ENCODE results near the gene CD81. TPM values are rescaled to one million over a fixed set of nuclear protein-coding genes. Genes with fewer than 3 reads are reported as not detected.
A peak's percentile ranks its signal among the peaks of the same experiment; 100 is the strongest.

CD81 gene
- total RNA-seq, 2 experiments from 2014 or later: 118 to 145 TPM

GRCh38 chr11:2393941-2394817 lies 17.1 kb downstream of the CD81 start:
- H3K4me3 Mint-ChIP-seq: no peak overlapping the region
- ATAC-seq (no peak), DNase-seq (no peak)
- no peaks in the 10 kb centered on the region for H3K9me3 Mint-ChIP-seq (ENCODE audit: low read depth)
- H3K36me3 Mint-ChIP-seq (ENCODE audit: low read depth): peaks cover 3% of the 10 kb centered on the region
- H3K27me3 Mint-ChIP-seq: no peaks in the 10 kb centered on the region
- peaks cover 9% of the 10 kb centered on the region for H3K4me1 Mint-ChIP-seq
- CTCF ChIA-PET: no interaction called here
- intact Hi-C loops (cut with DNase I, micrococcal nuclease): no loop called here
- POLR2A ChIA-PET: no interaction called here
- no peak overlapping the region for H3K27ac Mint-ChIP-seq

- POLR2A ChIA-PET: no interaction called here
- no peak for ATAC-seq
- no peaks in the 10 kb centered on the region for H3K27me3 Mint-ChIP-seq
- no peak overlapping the region for H3K27ac Mint-ChIP-seq
- intact Hi-C loops (cut with DNase I, micrococcal nuclease): loop anchor here in 1 of 2 experiments (5.0 kb wide), 1 partner anchor 1007 kb away; the partner anchor contains the start of gene BRSK2
- H3K4me3 Mint-ChIP-seq: no peak overlapping the region
- peaks cover 3% of the 10 kb centered on the region for H3K36me3 Mint-ChIP-seq (ENCODE audit: low read depth)
- DNase-seq: no peak
- CTCF ChIA-PET: no interaction called here
- H3K4me1 Mint-ChIP-seq: peaks cover 5% of the 10 kb centered on the region
- no peaks in the 10 kb centered on the region for H3K9me3 Mint-ChIP-seq (ENCODE audit: low read depth)
Observed at GRCh38 chr11:2394818-2395105, 17.7 kb downstream of the CD81 start.

GRCh38 chr11:2395211-2395730 lies 18.2 kb downstream of the CD81 start:
- ATAC-seq (no peak), DNase-seq (no peak)
- ChIA-PET POLR2A (no interaction called here), CTCF (no interaction called here)
- no peaks in the 10 kb centered on the region for H3K9me3 Mint-ChIP-seq (ENCODE audit: low read depth)
- no peak overlapping the region for H3K27ac Mint-ChIP-seq
- no peaks in the 10 kb centered on the region for H3K27me3 Mint-ChIP-seq
- H3K4me1 Mint-ChIP-seq: peaks cover 3% of the 10 kb centered on the region
- no peak overlapping the region for H3K4me3 Mint-ChIP-seq
- intact Hi-C loops (cut with DNase I, micrococcal nuclease): loop anchor here in 1 of 2 experiments (5.0 kb wide), 1 partner anchor 1008 kb away; the partner anchor contains the start of gene BRSK2
- no peaks in the 10 kb centered on the region for H3K36me3 Mint-ChIP-seq (ENCODE audit: low read depth)

- POLR2A ChIA-PET: no interaction called here
Observed at GRCh38 chr11:2395856-2396255, 18.7 kb downstream of the CD81 start.

GRCh38 chr11:2396471-2396870 lies 19.4 kb downstream of the CD81 start:
- Mint-ChIP-seq H3K27ac (no peak overlapping the region), H3K4me3 (no peak overlapping the region), H3K27me3 (no peaks in the 10 kb centered on the region), H3K9me3 (ENCODE audit: low read depth) (no peaks in the 10 kb centered on the region), H3K36me3 (ENCODE audit: low read depth) (peaks cover 2% of the 10 kb centered on the region), H3K4me1 (peaks cover 5% of the 10 kb centered on the region)
- ATAC-seq (no peak), DNase-seq (no peak)
- intact Hi-C loops (cut with DNase I, micrococcal nuclease): loop anchor here in 1 of 2 experiments (5.0 kb wide), 1 partner anchor 1009 kb away; the partner anchor contains the start of gene BRSK2
- CTCF ChIA-PET: no interaction called here
- POLR2A ChIA-PET: no interaction called here

More at GRCh38 chr11:2395856-2396255, 18.7 kb downstream of the CD81 start:
- CTCF ChIA-PET: no interaction called here
- Mint-ChIP-seq H3K4me1 (peaks cover 3% of the 10 kb centered on the region), H3K27ac (no peak overlapping the region), H3K36me3 (ENCODE audit: low read depth) (no peaks in the 10 kb centered on the region), H3K9me3 (ENCODE audit: low read depth) (no peaks in the 10 kb centered on the region), H3K27me3 (no peaks in the 10 kb centered on the region), H3K4me3 (no peak overlapping the region)
- intact Hi-C loops (cut with DNase I, micrococcal nuclease): loop anchor here in 1 of 2 experiments (5.0 kb wide), 1 partner anchor 1009 kb away; the partner anchor contains the start of gene BRSK2
- no peak for DNase-seq
- no peak for ATAC-seq

- POLR2A ChIA-PET: no interaction called here
- no peak overlapping the region for H3K4me3 Mint-ChIP-seq
- CTCF ChIA-PET: no interaction called here
- intact Hi-C loops (cut with DNase I, micrococcal nuclease): loop anchor here in 1 of 2 experiments (5.0 kb wide), 1 partner anchor 1010 kb away; the partner anchor contains the start of gene BRSK2
- peaks cover 10% of the 10 kb centered on the region for H3K4me1 Mint-ChIP-seq
- ATAC-seq (no peak), DNase-seq (no peak)
- no peaks in the 10 kb centered on the region for H3K9me3 Mint-ChIP-seq (ENCODE audit: low read depth)
- peaks cover 3% of the 10 kb centered on the region for H3K36me3 Mint-ChIP-seq (ENCODE audit: low read depth)
- H3K27me3 Mint-ChIP-seq: no peaks in the 10 kb centered on the region
- H3K27ac Mint-ChIP-seq: no peak overlapping the region
Observed at GRCh38 chr11:2397005-2397404, 19.9 kb downstream of the CD81 start.

- no peak for ATAC-seq
- CTCF ChIA-PET: interaction anchor here (1.0 kb wide), 1 partner anchor 21 kb away, joined by 3 read pairs; no protein-coding TSS in a partner anchor
- H3K27me3 Mint-ChIP-seq: no peaks in the 10 kb centered on the region
Observed at GRCh38 chr11:2398664-2399355, 21.7 kb downstream of the CD81 start.

GRCh38 chr11:2399488-2400068 lies 22.5 kb downstream of the CD81 start:
- POLR2A ChIA-PET: interaction anchor here (1.3 kb wide), 1 partner anchor 13 kb away, joined by 3 read pairs; no protein-coding TSS in a partner anchor
- ATAC-seq (peak; percentile 0), DNase-seq (peak; percentile 48)
- peak overlapping the region; percentile 84 for H3K27ac Mint-ChIP-seq
- CTCF ChIA-PET: interaction anchor here (1.2 to 3.1 kb wide), 5 partner anchors 12 to 132 kb away, joined by 3 to 14 read pairs (median 4); no protein-coding TSS in a partner anchor
- peaks cover 9% of the 10 kb centered on the region for H3K36me3 Mint-ChIP-seq (ENCODE audit: low read depth)
- no peaks in the 10 kb centered on the region for H3K9me3 Mint-ChIP-seq (ENCODE audit: low read depth)
- H3K4me1 Mint-ChIP-seq: peaks cover 16% of the 10 kb centered on the region
- peak overlapping the region; percentile 87 for H3K4me3 Mint-ChIP-seq
- intact Hi-C loops (cut with DNase I, micrococcal nuclease): loop anchor here (1.0 to 5.0 kb wide), 18 partner anchors 20 to 1023 kb away; partner anchors contain the start of genes BRSK2 (in 1 of the 2), C11orf21 (in 1 of the 2), CARS1 (in 1 of the 2) and CD81 (in 1 of the 2)
- no peaks in the 10 kb centered on the region for H3K27me3 Mint-ChIP-seq

More at GRCh38 chr11:2398664-2399355, 21.7 kb downstream of the CD81 start:
- intact Hi-C loops (cut with DNase I, micrococcal nuclease): loop anchor here in 1 of 2 experiments (5.0 kb wide), 1 partner anchor 1012 kb away; the partner anchor contains the start of gene BRSK2
- Mint-ChIP-seq H3K4me3 (peak overlapping the region; percentile 87), H3K9me3 (ENCODE audit: low read depth) (no peaks in the 10 kb centered on the region), H3K27ac (peak overlapping the region; percentile 84), H3K36me3 (ENCODE audit: low read depth) (peaks cover 9% of the 10 kb centered on the region), H3K4me1 (peaks cover 16% of the 10 kb centered on the region)
- no peak for DNase-seq
- POLR2A ChIA-PET: no interaction called here

GRCh38 chr11:2400069-2400761 lies 23.1 kb downstream of the CD81 start, which contains the start of gene TSSC4:
TSS of gene TSSC4 (plus strand) at chr11:2400750. CDS start at chr11:2402634, 1,884 bp downstream.
- ChIA-PET CTCF (interaction anchor here (0.6 to 3.1 kb wide), 11 partner anchors 9 to 590 kb away, joined by 3 to 14 read pairs (median 3); partner anchors contain the start of gene INS), POLR2A (interaction anchor here (0.7 to 1.3 kb wide), 4 partner anchors 13 to 589 kb away, joined by 3 to 6 read pairs (median 4); partner anchors contain the start of gene CD81)
- no peaks in the 10 kb centered on the region for H3K9me3 Mint-ChIP-seq (ENCODE audit: low read depth)
- intact Hi-C loops (cut with DNase I, micrococcal nuclease): loop anchor here (1.0 to 5.0 kb wide), 17 partner anchors 19 to 1022 kb away; partner anchors contain the start of genes C11orf21 (in 1 of the 2), CARS1 (in 1 of the 2), CD81 (in 1 of the 2) and CDKN1C (in 1 of the 2)
- H3K27ac Mint-ChIP-seq: peak within 1 kb of the TSS; percentile 84
- ATAC-seq: peak; percentile 91
- peaks cover 9% of the 10 kb centered on the region for H3K36me3 Mint-ChIP-seq (ENCODE audit: low read depth)
- DNase-seq: peak; percentile 100
- peaks cover 16% of the 10 kb centered on the region for H3K4me1 Mint-ChIP-seq
- H3K27me3 Mint-ChIP-seq: no peaks in the 10 kb centered on the region
- peak within 1 kb of the TSS; percentile 87 for H3K4me3 Mint-ChIP-seq

Measured in activated CD4-positive, alpha-beta T cell treated with anti-CD3 and anti-CD28 coated beads for 36 hours (primary cell).